Measurements from ENCODE around the gene RPIA.
A peak's percentile ranks its signal among the peaks of the same experiment; 100 is the strongest.
"Not testable (repeated sequence)": the region's sequence is repeated elsewhere in the genome, so short reads cannot be mapped to it uniquely, and the experiment has no call there.

The RPIA gene

GRCh38 chr2:88691339-88692183 lies at the start of gene RPIA:
TSS of gene RPIA (plus strand) at chr2:88691673. CDS start at chr2:88691699, 26 bp downstream.
- DNase-seq (ENCODE audit: low read depth in 1 of 2, low spot score in 1 of 2): peak; percentile 95 to 99

- DNase-seq (ENCODE audit: low read depth in 1 of 2, low spot score in 1 of 2): no peak
Observed at GRCh38 chr2:88642278-88642677, 49.2 kb upstream of the RPIA start.

GRCh38 chr2:88645291-88645882 lies 46.1 kb upstream of the RPIA start:
- DNase-seq (ENCODE audit: low read depth in 1 of 2, low spot score in 1 of 2): not testable (repeated sequence)

- DNase-seq (ENCODE audit: low read depth in 1 of 2, low spot score in 1 of 2): no peak
Observed at GRCh38 chr2:88651646-88652045, 39.8 kb upstream of the RPIA start.

GRCh38 chr2:88654714-88655113 lies 36.8 kb upstream of the RPIA start:
- DNase-seq (ENCODE audit: low read depth in 1 of 2, low spot score in 1 of 2): no peak

- no peak for DNase-seq (ENCODE audit: low read depth in 1 of 2, low spot score in 1 of 2)
Observed at GRCh38 chr2:88656690-88657089, 34.8 kb upstream of the RPIA start.

GRCh38 chr2:88657131-88657530 lies 34.3 kb upstream of the RPIA start:
- DNase-seq (ENCODE audit: low read depth in 1 of 2, low spot score in 1 of 2): no peak

GRCh38 chr2:88658326-88658725 lies 33.1 kb upstream of the RPIA start:
- no peak for DNase-seq (ENCODE audit: low read depth in 1 of 2, low spot score in 1 of 2)

GRCh38 chr2:88658881-88659537 lies 32.5 kb upstream of the RPIA start:
- no peak for DNase-seq (ENCODE audit: low read depth in 1 of 2, low spot score in 1 of 2)

GRCh38 chr2:88659538-88659915 lies 31.9 kb upstream of the RPIA start:
- DNase-seq (ENCODE audit: low read depth in 1 of 2, low spot score in 1 of 2): no peak

- DNase-seq (ENCODE audit: low read depth in 1 of 2, low spot score in 1 of 2): no peak
Observed at GRCh38 chr2:88660622-88661021, 30.9 kb upstream of the RPIA start.

GRCh38 chr2:88666576-88666975 lies 24.9 kb upstream of the RPIA start:
- DNase-seq (ENCODE audit: low read depth in 1 of 2, low spot score in 1 of 2): no peak

- DNase-seq (ENCODE audit: low read depth in 1 of 2, low spot score in 1 of 2): no peak
Observed at GRCh38 chr2:88667219-88667618, 24.3 kb upstream of the RPIA start.

- DNase-seq (ENCODE audit: low read depth in 1 of 2, low spot score in 1 of 2): no peak
Observed at GRCh38 chr2:88668862-88669261, 22.6 kb upstream of the RPIA start.

- DNase-seq (ENCODE audit: low read depth in 1 of 2, low spot score in 1 of 2): no peak
Observed at GRCh38 chr2:88669482-88670214, 21.8 kb upstream of the RPIA start.

GRCh38 chr2:88671786-88672427 lies 19.6 kb upstream of the RPIA start:
- peak in 1 of 2 donors; percentile 17 for DNase-seq (ENCODE audit: low read depth in 1 of 2, low spot score in 1 of 2)

- DNase-seq (ENCODE audit: low read depth in 1 of 2, low spot score in 1 of 2): no peak
Observed at GRCh38 chr2:88673363-88673762, 18.1 kb upstream of the RPIA start.

- no peak for DNase-seq (ENCODE audit: low read depth in 1 of 2, low spot score in 1 of 2)
Observed at GRCh38 chr2:88680266-88680902, 11.1 kb upstream of the RPIA start.

GRCh38 chr2:88680916-88681315 lies 10.6 kb upstream of the RPIA start:
- DNase-seq (ENCODE audit: low read depth in 1 of 2, low spot score in 1 of 2): no peak

GRCh38 chr2:88683160-88684021 lies 8.1 kb upstream of the RPIA start:
- DNase-seq (ENCODE audit: low read depth in 1 of 2, low spot score in 1 of 2): no peak

Measured in activated CD4-positive, alpha-beta T cell treated with anti-CD3 and anti-CD28 coated beads, Interleukin-2, amount 50 U/mL, for 24 hours (primary cell).